ENCODE measurements around the gene PASK.

PASK gene

GRCh38 chr2:241074901-241075540, 74.3 kb downstream of the PASK start:
- DNase-seq, result no peak

DNA sequence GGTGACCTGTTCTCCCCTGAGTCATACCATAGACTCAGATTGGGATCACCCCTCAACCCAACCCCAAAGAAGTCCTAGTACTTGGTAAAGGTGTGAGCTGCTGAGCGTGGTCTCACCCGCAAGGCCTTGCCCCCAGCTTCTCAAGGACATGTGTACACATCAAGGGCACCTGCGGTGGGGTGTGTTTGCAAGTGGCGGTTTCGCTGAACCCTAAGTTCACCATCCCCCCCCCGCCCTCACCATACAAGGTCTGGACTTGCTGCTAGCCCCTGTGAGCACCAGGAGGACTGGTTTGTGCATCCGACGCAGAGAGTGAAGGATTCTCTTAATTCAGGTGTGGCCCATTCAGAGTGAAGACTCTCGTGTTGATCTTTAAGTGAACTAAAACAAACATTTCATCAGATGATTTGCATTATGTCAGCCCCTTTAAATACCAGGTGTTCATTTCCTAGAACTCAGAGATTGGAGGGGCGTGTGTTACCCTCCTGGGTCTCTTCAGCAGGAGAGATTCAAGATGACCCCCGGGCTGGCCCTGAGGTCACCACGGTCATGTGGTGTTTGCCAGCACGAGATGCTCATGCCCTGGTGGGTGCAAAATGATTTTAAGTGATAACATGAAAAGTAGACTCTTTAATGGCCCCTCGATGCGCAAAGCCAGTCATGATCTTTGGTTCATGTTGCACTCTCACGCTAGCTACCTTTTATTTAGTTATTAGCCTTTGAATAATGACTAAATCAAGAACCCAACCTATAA, 75.0 kb downstream of the PASK start:
- DNase-seq, result no peak

DNA sequence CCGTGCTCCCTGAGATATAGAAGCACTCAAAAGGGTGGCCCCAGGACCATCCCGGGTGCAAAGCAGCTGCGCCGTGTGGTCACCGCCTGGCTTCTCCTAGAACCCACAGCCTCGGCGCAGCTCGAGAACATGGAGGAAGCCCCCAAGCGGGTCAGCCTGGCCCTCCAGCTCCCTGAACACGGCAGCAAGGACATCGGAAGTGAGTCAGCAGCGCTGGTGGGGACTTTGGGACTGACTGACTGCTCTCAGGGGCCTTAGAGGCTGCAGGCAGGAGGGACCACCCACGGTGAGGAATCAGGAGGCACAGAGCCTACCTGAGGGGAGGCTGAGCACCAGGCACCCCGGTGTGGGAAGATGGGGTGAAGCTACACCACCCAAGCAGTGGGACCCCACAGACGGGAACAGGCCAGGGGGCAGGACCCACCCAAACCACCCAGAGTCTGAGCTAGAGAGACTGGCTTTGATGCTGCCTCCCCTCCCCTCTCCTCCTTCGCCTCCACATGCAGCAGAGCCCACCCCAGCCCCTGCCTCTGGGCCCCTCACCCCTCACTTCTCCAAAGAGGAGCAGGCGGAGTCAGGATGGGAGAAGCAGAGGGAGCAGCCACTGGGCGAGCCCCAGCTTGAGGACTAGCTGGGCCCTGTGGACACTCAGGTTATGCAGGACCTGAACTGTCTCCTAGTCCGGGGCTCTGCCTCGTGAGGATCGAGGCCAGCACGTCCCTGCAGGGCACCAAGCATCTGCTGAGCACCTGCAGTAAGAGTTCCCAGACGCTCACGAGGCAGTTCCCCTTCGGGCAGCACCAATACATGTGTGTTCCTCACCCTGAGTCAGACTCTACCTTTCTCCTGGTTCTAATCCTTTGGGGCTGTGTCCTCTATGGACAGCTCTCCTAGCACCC, 75.9 kb downstream of the PASK start:
- no peak for DNase-seq

DNA sequence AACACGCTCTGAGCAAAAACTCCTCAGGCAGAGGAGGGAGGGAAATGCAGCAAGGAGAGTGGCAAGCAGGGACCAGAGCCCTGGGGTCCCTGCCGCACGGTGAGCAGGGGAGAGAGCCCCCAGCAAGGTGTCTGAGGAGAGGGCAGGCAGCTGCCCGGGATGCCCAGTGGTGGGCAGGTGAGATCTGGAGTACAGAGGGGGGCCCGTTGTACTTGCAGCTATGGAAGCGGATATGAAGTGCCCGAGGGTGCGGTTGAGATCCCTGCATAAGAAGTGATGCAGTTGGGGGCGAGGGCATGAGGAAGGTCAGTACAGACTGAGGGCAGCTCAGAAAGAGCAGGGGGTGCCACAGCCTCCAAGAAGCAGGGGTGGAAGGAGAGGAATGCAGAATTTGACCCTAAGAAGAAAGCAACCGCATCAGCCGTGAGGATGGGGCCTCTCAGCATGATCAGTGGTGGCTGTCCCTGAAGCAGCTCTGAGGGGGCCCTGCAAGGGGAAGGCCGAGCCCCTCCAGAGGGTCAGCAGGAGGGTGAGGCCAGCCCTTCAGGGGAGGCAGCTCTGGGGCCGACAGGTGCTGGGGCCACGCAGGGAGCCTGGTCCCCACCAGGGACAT, 76.6 kb downstream of the PASK start:
- no peak for DNase-seq

- DNase-seq, result no peak
These were observed 77.1 kb downstream of the PASK start for GRCh38 chr2:241072151-241072550.

GRCh38 chr2:241071677-241072111, 77.6 kb downstream of the PASK start:
- no peak for DNase-seq

- DNase-seq, result no peak
These were observed 78.2 kb downstream of the PASK start for GRCh38 chr2:241070811-241071676.

DNA sequence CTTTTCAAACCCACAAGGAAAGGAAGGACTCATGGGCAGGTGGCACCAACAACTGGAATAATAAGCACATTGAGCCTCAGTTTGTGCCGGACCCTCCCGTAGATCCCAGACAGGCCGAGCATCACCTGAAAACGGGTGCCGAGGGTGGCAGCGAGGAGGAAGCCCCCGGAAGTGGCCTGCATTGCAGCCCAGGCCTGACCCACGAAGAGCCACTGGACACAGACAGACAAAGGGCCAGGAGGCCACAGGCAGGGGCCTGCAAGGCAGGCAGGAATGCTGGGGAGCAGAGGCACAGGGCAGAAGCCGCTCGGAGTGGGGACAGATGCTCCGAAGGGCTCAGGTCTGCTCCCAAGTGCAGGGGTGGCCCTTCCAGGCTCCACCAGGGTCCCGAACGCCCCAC, 78.9 kb downstream of the PASK start:
- DNase-seq, result no peak

DNA sequence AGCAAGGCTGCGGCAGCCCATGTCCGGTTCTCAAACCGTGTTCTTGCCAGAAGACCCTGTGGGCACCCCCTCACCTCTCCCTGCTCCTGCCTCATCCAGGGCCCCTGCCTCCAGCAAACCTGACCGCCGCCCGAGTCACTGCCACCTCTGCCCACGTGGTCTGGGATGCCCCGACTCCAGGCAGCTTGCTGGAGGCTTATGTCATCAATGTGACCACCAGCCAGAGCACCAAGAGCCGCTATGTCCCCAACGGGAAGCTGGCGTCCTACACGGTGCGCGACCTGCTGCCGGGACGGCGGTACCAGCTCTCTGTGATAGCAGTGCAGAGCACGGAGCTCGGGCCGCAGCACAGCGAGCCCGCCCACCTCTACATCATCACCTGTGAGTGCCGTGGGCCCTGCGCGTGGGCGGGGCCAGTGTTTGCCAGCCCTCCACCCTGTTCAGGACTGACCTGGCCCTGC, 79.4 kb downstream of the PASK start:
- DNase-seq, result no peak

- no peak for DNase-seq
These were observed 80.1 kb downstream of the PASK start for GRCh38 chr2:241068942-241069810.

DNA sequence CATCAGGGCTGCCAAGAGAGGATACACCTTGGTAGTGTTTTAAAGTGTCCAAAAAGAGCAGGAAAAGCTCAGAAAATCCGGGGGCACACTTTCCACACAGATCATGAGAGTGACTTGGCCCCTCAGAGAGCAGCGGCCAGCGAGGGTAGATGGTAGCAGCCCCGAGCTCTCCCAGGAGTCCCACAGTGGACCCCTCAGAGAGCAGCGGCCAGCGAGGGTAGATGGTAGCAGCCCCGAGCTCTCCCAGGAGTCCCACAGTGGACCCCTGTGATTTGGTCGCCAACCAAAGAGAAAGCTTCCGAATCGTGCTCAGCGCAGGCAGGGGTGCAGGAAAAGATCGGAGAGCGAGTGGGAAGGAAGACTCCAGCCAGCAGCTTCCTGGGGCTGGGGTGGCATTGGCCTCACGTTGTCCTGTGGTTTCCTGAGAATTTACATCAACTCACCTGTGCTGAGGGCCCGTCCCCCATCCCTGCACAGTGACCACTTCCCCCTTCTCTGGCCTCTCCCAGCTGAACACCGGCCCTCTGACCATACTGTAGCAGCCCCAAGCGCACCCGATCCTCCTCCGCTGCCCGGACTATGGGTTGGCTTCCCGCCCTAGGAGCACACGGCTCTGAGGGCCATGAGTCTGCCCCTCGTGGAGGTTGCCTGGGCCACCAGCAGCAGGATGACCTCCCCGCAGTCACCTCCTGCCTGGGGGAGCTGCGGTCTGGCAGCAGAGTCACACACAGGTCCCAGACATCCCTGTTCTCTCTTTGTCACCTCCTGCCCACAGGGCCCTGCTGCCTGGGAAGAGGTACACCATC, 80.9 kb downstream of the PASK start:
- DNase-seq, result no peak

- no peak for DNase-seq
These were observed 81.7 kb downstream of the PASK start for GRCh38 chr2:241067501-241068135.

GRCh38 chr2:241066893-241067341, 82.4 kb downstream of the PASK start:
- DNase-seq, result no peak

DNA sequence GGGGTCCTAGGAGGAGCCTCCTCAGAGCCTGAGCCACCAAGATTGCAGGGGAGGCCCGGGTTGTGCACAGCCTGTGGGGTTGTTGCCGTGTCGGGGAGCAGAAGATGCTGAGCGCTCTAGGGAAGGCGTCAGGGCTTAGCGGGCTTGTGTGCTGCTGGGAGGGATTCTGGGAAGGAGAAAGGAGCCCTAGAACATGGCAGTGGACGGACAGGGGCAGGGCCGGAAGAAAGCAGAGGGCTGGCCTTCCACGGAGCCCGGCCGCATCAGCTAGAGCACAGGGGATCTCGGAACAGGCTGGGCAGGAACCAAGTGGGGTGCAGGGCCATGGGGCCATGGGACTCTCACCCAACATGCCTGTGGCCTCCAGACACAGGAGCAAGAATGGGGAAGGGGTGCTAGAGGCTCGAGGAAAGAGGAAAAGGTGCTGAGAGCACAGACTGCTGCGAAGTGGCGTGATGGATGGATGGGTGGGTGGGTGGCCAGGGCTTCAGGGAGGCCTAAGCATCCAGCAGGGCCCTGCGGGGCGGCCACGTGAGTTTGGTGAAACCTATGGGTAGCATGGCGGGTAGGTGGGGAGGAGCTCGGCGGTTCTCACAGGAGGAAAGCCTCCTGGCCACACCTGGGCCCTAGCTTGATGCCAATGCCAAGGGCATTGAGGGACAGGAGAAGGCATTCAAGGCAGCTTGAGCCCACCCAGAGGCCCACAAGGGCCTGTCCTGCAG, 82.9 kb downstream of the PASK start:
- DNase-seq, result no peak

DNA sequence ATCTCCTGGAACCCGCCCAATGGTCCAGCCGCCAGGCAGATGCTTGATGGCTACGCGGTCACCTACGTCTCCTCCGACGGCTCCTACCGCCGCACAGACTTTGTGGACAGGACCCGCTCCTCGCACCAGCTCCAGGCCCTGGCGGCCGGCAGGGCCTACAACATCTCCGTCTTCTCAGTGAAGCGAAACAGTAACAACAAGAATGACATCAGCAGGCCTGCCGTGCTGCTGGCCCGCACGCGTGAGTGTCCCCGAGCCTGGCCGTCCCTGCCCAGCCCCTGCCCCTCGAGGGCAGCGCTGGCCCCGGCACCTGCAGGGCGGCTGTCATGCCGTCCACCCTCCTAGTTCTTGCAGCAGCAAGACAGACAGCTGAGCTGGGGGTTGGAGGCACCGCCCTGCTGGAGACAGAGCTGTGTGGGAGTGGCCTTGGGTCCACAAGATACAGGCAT, 83.9 kb downstream of the PASK start:
- no peak for DNase-seq

DNA sequence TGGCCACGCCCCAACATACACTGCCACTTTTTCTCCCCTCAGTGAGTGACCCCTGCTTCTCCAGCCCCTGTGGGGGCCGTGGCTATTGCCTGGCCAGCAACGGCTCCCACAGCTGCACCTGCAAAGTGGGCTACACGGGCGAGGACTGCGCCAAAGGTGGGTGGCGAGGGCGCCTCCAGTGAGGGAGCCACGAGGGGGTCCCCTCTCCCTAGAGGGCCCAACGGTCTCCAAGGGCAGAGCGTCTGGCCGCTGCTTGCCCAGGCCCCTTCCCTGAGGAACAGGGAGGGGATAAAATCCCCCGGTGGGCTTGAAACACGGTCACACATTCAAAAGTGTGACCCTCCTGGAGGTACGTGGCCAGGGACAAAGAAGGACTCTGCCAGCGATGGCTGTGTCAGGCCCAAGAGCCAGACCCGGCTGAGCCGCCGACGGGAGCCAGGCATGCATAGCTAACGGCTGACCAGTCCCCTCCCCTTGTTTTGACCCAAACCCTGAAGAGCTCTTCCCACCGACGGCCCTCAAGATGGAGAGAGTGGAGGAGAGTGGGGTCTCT, 84.4 kb downstream of the PASK start:
- no peak for DNase-seq

GRCh38 chr2:241064008-241064801, 85.1 kb downstream of the PASK start:
- DNase-seq, result no peak

DNA sequence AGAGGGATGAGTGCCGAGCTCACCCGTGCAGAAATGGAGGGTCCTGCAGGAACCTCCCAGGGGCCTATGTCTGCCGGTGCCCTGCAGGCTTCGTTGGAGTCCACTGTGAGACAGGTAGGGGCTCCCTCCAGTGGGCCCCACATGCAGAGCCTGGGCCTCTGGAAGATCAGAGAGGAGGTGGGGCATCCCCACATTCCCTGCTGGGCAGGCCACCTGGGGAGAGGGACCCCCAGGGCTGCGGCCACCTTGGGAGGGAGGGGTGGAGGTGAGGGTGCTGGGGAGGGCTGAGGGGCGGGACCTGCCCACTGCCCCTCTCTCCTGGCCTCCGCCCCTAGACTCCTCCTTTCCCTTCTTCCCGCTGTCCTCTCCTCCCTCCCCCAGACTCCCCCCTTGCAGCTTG, 85.7 kb downstream of the PASK start:
- DNase-seq, result no peak
